ENCODE results near the gene KCP.

GRCh38 chr7:128887169-128888038 is 23.1 kb downstream of the KCP start:
- TF ChIP-seq MEF2A (IDR thresholded peaks at IDR 0.05; ENCODE audit: borderline replicate concordance, low read depth) = no peak
- TF ChIP-seq EZH2phosphoT487 (IDR thresholded peaks at IDR 0.05; ENCODE audit: borderline replicate concordance, low read depth) = no peak
- TF ChIP-seq NRF1 (IDR thresholded peaks at IDR 0.05; ENCODE audit: low read depth, low read length) = no peak
- no peak for TF ChIP-seq CTCF (IDR thresholded peaks at IDR 0.05)

Measured in SK-N-SH (cell line).